Aorta (tissue), 5 donors: ENCODE results near the gene HES3. TPM values are rescaled to one million over a fixed set of nuclear protein-coding genes. Genes with fewer than 3 reads are reported as not detected.

Experiments used
- ATAC-seq: fragments of 200-7000 bp; cut with Tn5 transposase; one replicate; pipeline ENCODE4 v1.9.1; 2022; ENCODE audit warnings: moderate library complexity; ENCODE audit not compliant: low FRiP score
- DNase-seq, 2 donors: peaks; one replicate each; pipeline ENCODE4 v3.0.0-alpha.2; 2020
- H3K27ac ChIP-seq, 2 donors: one replicate each; pipeline ENCODE4 v1.5.1; 2013; ENCODE audit warnings: low read length in 2 of 2, mild to moderate bottlenecking in 2 of 2, moderate library complexity in 2 of 2, control low read depth in 1 of 2, inconsistent platforms in 1 of 2, low read depth in 1 of 2
- H3K27me3 ChIP-seq, 2 donors: one replicate each; pipeline ENCODE4 v1.6.1; 2013; ENCODE audit warnings: control low read depth in 1 of 2, low read length in 1 of 2, mild to moderate bottlenecking in 1 of 2, moderate library complexity in 1 of 2; ENCODE audit not compliant: insufficient read depth in 2 of 2, control insufficient read depth in 1 of 2
- H3K36me3 ChIP-seq, 2 donors: one replicate each; pipeline ENCODE4 v1.6.1; 2013; ENCODE audit warnings: control low read depth in 1 of 2, low read length in 1 of 2, mild to moderate bottlenecking in 1 of 2; ENCODE audit not compliant: insufficient read depth in 2 of 2, control insufficient read depth in 1 of 2
- H3K4me1 ChIP-seq, 2 donors: one replicate each; pipeline ENCODE4 v1.6.1; 2013; ENCODE audit warnings: low read length in 2 of 2, control low read depth in 1 of 2, mild to moderate bottlenecking in 1 of 2, moderate library complexity in 1 of 2; ENCODE audit not compliant: insufficient read depth in 2 of 2, control insufficient read depth in 1 of 2
- H3K4me3 ChIP-seq, 2 donors: one replicate each; pipeline ENCODE4 v1.5.1; 2013; ENCODE audit warnings: low read length in 2 of 2, control low read depth in 1 of 2, mild to moderate bottlenecking in 1 of 2
- H3K9me3 ChIP-seq: one replicate; pipeline ENCODE4 v1.6.1; 2013; ENCODE audit warnings: mild to moderate bottlenecking, low read length; ENCODE audit not compliant: control insufficient read depth
- WGBS, 2 donors: extraction: QIAGEN DNeasy Blood & Tissue Kit; methylation state at CpG; one replicate each; pipeline ENCODE4 v1.1.7; 2013; 5-methylcytosine and 5-hydroxymethylcytosine counted together
- intact Hi-C, 2 donors: fragments of 100-400 bp; cut with DNase I; formaldehyde crosslinking; loops; one replicate each; pipeline versions ENCODE4 v1.14.2 to v1.15.0; 2022
- polyA plus RNA-seq, 2 donors: library from polyadenylated mRNA; stranded (reverse); fragments of 200-250 nt; gene quantifications; one replicate each; pipeline ENCODE4 v1.2.3, GENCODE V29; 2013
- total RNA-seq, 2 donors: library from RNA; stranded (reverse); fragmentation: NEBNext Ultra II Directional; extraction: Animal tissue kit (Norgen Biotek cat#: 25700); gene quantifications; one replicate each; pipeline ENCODE4 v1.2.1, GENCODE V29; 2021
- donor health status: healthy with polysubstance abuse.
- donor health status: Bipolar disorder and iron deficiency.
- donor health status: DM: no; HTN: no; CAD: no.
- donor health status: DM: no; HTN: no; CAD: no.
- donor health status: DM: yes; HTN: yes; CAD: no.

Gene HES3
- total and polyA plus RNA-seq, 4 donors: not detected

DNA sequence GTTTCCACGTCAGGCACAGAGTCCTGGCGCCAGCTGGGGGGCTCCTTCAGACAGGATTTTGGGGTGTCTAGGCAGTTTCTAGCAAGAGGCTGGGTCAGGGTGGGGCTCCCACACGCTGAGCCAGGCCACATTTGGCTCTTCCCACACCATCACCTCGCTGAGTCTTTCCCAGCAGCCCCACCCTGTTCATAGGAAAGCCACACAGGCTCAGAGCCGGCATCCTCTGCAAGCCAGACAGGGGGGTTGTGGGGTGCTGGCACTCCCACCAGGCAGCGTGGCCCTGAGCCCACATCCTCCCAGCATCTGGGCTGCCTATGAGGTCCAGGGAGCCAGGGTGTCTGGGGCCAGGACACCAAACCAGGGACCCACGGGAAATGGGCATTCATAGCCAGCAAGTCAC is 19.7 kb downstream of the HES3 start:
- H3K4me1 ChIP-seq: no peaks in the 10 kb centered on the region
- intact Hi-C loops: no loop called here

DNA sequence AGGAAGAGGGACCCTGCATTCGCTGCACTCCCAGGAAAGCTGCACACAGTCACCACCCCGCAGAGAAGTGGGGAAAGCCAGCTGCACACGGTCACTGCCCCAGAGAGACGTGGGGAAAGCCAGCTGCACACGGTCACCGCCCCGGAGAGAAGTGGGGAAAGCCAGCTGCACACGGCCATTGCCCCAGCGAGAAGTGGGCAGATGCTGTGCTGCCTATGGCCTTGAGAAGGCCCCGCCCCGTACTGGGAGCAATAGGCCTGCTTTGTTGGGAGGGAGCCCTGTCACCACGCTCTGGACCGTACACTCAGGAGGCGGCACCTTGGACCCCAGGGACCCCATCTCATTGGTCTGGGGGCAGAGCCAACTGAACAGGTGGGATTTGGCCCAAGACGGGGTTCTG is 21.2 kb downstream of the HES3 start:
- WGBS, 2 donors: 94 to 95% methylated on average over 15 of the region's 15 CpGs
- no peaks in the 10 kb centered on the region for H3K36me3 ChIP-seq
- no peaks in the 10 kb centered on the region for H3K9me3 ChIP-seq
- DNase-seq (no peak), ATAC-seq (no peak)
- H3K4me1 ChIP-seq: no peaks in the 10 kb centered on the region
- no peaks in the 10 kb centered on the region for H3K27me3 ChIP-seq
- no peak overlapping the region for H3K4me3 ChIP-seq
- intact Hi-C loops: no loop called here
- no peak overlapping the region for H3K27ac ChIP-seq

More for the DNA sequence above, 19.7 kb downstream of the HES3 start:
- Histone ChIP-seq H3K4me3 (no peak overlapping the region), H3K9me3 (no peaks in the 10 kb centered on the region), H3K27ac (no peak overlapping the region), H3K36me3 (no peaks in the 10 kb centered on the region), H3K27me3 (no peaks in the 10 kb centered on the region)
- no peak for DNase-seq
- 40 to 56% methylated on average over 7 of the region's 7 CpGs for WGBS, 2 donors
- no peak for ATAC-seq

DNA sequence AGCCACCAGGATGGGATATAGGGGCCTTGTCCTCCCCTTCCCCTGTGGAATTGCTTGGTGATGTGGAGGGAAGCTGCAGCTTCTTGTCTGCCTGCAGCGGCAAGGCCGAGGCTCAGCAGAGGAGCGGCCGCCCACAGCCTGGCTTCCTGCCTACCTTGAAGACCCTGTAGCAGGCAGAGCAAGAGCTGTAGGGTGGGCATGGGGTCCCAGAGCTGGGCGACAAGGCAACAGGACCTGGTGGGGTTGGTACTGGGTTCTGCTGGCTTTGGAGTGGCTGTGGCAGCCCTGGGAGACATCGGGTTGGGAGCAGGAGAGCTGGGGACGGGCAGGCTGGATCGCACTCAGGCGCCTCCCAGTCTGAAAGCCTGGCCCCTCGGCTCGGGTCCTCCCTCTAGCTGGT is 22.7 kb downstream of the HES3 start:
- intact Hi-C loops: no loop called here
- Histone ChIP-seq H3K27ac (no peak overlapping the region), H3K9me3 (no peaks in the 10 kb centered on the region), H3K4me1 (no peaks in the 10 kb centered on the region), H3K4me3 (no peak overlapping the region), H3K27me3 (no peaks in the 10 kb centered on the region), H3K36me3 (no peaks in the 10 kb centered on the region)
- WGBS, 2 donors: 92 to 95% methylated on average over 11 of the region's 11 CpGs
- DNase-seq (no peak), ATAC-seq (no peak)

DNA sequence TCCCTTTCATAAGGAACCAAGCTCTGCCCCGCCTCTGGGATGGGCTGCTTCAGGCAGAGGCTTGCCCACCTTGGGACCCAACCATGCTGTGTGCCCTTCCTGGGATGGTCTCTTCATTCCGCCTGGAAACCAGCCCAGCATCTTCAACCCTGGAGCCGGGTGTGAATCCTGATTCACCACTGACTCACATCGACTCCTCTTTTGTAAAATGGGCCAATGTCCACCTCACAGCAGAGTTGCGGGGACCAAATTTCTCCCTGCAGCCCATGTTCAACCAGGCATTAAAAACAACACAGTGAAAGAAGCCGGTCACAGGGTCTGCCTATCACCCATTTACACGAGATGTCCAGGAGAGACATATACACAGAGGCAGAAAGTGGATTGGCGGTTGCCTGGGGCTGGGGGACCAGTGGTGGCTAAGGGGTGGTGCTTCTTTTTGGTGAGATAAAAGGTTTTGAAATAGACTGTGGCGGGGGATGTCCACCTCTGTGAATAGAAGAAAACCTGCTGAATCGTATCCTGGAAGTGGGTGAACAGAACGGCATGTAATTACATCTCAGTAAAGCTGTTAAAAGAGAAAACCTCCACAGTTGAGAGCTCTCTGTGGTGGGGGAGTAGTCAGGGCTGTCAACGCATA is 23.8 kb downstream of the HES3 start:
- DNase-seq (no peak), ATAC-seq (no peak)
- Histone ChIP-seq H3K9me3 (no peaks in the 10 kb centered on the region), H3K36me3 (no peaks in the 10 kb centered on the region), H3K27ac (no peak overlapping the region), H3K4me1 (no peaks in the 10 kb centered on the region), H3K4me3 (no peak overlapping the region), H3K27me3 (no peaks in the 10 kb centered on the region)
- WGBS, 2 donors: 94 to 95% methylated on average over 12 of the region's 12 CpGs
- intact Hi-C loops: no loop called here

DNA sequence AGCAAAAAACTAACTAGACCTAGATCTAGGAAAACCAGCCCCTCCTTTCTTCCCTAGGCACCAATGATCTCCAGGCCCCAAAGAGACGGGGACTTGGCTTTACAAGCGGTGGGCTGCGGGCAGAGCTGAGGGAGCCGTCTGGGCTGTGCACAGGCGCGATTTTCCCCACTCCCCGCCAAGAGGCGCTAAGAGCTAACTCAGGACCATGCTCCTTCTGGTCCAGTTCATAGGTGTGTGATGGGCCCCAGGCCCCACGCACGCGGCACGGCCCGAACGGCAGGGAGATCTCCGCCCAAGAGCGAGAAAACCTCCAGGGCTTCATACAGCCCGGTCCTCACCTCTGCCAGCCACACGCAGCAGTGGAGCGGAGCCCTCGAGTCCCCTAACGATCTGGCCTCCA is 24.4 kb downstream of the HES3 start:
- Histone ChIP-seq H3K9me3 (no peaks in the 10 kb centered on the region), H3K4me3 (no peak overlapping the region), H3K27ac (no peak overlapping the region), H3K27me3 (no peaks in the 10 kb centered on the region), H3K4me1 (no peaks in the 10 kb centered on the region), H3K36me3 (no peaks in the 10 kb centered on the region)
- ATAC-seq: no peak
- intact Hi-C loops: no loop called here
- WGBS, 2 donors: 87 to 89% methylated on average over 21 of the region's 21 CpGs
- no peak for DNase-seq

DNA sequence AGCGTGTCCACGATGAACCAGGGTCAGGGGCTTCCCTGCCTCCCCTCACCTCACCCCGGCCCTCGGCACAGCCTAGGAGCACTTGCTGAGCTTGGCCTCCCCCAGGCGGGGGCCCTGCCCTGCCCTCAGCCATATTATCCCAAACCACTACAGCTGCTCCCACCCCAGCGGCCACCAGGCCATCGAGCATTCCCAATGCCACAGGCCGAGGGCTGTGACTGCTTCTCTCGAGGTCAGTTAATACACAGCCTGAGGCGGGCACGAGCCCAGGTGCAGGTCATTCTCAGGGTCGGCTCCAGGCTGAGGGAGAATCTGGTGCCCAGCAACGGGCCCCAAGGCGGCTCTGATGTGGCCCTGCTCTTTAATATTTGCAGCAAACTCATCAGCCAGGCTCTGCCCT is 25.3 kb downstream of the HES3 start:
- WGBS, 2 donors: 94 to 96% methylated on average over 14 of the region's 14 CpGs
- H3K36me3 ChIP-seq: no peaks in the 10 kb centered on the region
- H3K9me3 ChIP-seq: no peaks in the 10 kb centered on the region
- H3K4me1 ChIP-seq: no peaks in the 10 kb centered on the region
- intact Hi-C loops: no loop called here
- H3K27ac ChIP-seq: no peak overlapping the region
- no peaks in the 10 kb centered on the region for H3K27me3 ChIP-seq
- no peak overlapping the region for H3K4me3 ChIP-seq
- ATAC-seq (no peak), DNase-seq (no peak)

DNA sequence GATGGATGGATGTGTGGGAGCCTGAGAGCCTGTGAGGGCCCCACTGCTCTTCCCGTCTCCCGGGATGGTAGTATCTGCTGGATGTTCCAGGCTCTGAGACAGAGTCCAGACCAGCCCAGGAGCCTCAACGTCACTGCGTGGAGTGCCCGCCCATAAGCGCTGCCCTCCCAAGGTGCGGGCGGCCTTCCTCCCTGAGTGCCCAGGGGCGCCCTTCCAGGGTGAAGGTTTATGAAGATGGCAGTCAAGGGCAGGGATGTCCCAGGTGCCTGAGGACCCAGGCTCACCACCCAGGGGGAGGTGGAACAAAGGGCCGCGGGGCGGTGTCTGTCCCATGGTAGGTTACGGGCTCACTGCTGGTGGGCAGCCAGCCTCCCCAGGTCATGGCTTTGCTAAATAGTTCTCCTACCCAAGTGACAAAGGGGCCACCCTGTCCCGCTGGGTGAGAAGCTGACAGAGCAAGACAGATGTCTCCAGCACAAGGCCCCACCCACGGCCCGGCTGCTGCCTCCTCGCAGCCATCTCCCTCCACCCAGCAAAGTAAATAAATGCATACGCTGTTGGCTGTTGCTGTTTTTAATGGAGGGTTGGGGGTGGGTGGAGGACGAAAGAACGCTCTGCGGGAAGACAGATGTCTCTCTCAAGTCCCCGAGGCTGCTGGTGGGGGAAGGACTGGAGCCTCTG is 25.9 kb downstream of the HES3 start:
- Histone ChIP-seq H3K4me1 (no peaks in the 10 kb centered on the region), H3K27me3 (no peaks in the 10 kb centered on the region), H3K27ac (no peak overlapping the region), H3K4me3 (no peak overlapping the region), H3K36me3 (no peaks in the 10 kb centered on the region), H3K9me3 (no peaks in the 10 kb centered on the region)
- ATAC-seq: no peak
- no peak for DNase-seq
- 91 to 92% methylated on average over 22 of the region's 22 CpGs for WGBS, 2 donors
- intact Hi-C loops: no loop called here

DNA sequence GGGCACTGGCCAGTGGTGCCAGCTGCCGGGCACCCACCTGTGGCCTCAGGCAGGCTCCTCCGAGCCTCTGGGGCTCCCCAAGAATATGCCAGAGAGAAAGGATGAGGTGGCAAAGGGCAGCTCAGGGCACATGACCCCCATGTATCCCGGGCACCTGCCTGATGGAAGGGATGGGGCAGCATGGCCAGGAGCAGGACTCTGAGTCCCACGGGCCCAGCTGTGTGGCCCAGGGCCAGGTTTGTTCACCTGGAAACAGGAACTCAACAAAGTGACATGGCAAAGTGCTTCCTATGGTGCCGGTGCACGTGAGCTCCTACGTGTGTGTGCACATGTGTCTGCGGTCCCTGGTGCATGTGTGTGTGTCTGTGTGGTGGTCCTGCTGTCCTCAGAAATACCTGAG is 26.4 kb downstream of the HES3 start:
- Histone ChIP-seq H3K4me1 (no peaks in the 10 kb centered on the region), H3K4me3 (no peak overlapping the region), H3K36me3 (no peaks in the 10 kb centered on the region), H3K27me3 (no peaks in the 10 kb centered on the region), H3K27ac (no peak overlapping the region), H3K9me3 (no peaks in the 10 kb centered on the region)
- no peak for ATAC-seq
- intact Hi-C loops: no loop called here
- 85 to 88% methylated on average over 8 of the region's 8 CpGs for WGBS, 2 donors
- DNase-seq: no peak

DNA sequence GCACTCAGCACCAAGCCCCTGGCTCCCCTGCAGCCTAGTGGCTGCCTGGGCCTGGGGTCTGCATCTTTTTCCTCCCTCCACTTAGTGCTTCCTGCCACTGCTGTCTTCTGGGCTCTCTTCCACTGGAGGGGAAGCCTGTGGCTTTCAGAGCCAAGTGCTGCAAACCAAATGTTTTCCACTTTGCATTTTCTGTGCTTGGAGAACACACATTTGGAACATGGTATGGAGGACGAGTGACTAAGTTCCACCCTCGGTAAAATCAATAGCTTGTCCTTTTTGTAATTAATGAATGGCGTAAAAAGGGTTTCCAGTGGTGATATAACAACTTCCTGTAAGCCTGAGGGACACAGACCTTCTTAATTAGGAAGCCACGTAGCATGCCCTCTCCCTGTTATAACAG is 27.0 kb downstream of the HES3 start:
- no peaks in the 10 kb centered on the region for H3K36me3 ChIP-seq
- 80% methylated on average over 4 of the region's 4 CpGs for WGBS, 2 donors
- H3K27me3 ChIP-seq: no peaks in the 10 kb centered on the region
- no peaks in the 10 kb centered on the region for H3K4me1 ChIP-seq
- DNase-seq: no peak
- no peak for ATAC-seq
- no peak overlapping the region for H3K4me3 ChIP-seq
- intact Hi-C loops: no loop called here
- H3K9me3 ChIP-seq: no peaks in the 10 kb centered on the region
- H3K27ac ChIP-seq: no peak overlapping the region
